ENCODE measurements around the gene NCOA1. TPM values are rescaled to one million over a fixed set of nuclear protein-coding genes. Genes with fewer than 3 reads are reported as not detected.

Gene NCOA1
- polyA plus RNA-seq, 1 donor from 2014 or later, result 23.0 TPM

DNA sequence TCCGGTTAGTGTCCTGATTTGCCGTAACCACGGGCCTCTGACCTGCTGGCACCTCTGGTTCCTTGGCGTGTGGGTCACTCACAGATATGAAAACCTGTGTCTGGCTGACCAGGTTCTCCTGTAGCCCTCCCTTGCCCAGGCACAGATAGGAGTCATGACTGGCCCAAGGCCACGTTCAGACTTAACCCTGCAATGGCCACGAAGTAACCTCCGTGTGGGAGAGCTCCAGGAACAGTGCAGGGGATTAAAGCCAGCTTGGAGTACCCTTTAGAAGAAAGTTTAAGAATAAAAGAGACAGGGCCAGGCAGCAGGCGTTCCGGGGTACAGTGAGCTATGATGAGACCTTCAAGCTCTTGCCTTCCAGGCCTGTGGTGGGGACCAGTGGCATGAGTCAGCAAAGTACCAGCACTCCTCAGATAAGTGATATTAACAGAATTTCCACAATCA is 327.7 kb downstream of the NCOA1 start:
- TF ChIP-seq MXI1 (conservative IDR thresholded peaks at IDR 0.05; ENCODE audit: poor library complexity, severe bottlenecking), result no peak
- no peak for TF ChIP-seq EZH2 (IDR thresholded peaks at IDR 0.05; ENCODE audit: borderline replicate concordance, insufficient read depth, low read length, poor library complexity, severe bottlenecking)
- TF ChIP-seq POLR2AphosphoS5 (IDR thresholded peaks at IDR 0.05), result no peak
- TF ChIP-seq SMC3 (conservative IDR thresholded peaks at IDR 0.05; ENCODE audit: poor library complexity), result no peak
- TF ChIP-seq EP300 (conservative IDR thresholded peaks at IDR 0.05; ENCODE audit: poor library complexity, severe bottlenecking), result no peak
- TF ChIP-seq RAD21 (conservative IDR thresholded peaks at IDR 0.05), result no peak
- TF ChIP-seq, protein P1, sequence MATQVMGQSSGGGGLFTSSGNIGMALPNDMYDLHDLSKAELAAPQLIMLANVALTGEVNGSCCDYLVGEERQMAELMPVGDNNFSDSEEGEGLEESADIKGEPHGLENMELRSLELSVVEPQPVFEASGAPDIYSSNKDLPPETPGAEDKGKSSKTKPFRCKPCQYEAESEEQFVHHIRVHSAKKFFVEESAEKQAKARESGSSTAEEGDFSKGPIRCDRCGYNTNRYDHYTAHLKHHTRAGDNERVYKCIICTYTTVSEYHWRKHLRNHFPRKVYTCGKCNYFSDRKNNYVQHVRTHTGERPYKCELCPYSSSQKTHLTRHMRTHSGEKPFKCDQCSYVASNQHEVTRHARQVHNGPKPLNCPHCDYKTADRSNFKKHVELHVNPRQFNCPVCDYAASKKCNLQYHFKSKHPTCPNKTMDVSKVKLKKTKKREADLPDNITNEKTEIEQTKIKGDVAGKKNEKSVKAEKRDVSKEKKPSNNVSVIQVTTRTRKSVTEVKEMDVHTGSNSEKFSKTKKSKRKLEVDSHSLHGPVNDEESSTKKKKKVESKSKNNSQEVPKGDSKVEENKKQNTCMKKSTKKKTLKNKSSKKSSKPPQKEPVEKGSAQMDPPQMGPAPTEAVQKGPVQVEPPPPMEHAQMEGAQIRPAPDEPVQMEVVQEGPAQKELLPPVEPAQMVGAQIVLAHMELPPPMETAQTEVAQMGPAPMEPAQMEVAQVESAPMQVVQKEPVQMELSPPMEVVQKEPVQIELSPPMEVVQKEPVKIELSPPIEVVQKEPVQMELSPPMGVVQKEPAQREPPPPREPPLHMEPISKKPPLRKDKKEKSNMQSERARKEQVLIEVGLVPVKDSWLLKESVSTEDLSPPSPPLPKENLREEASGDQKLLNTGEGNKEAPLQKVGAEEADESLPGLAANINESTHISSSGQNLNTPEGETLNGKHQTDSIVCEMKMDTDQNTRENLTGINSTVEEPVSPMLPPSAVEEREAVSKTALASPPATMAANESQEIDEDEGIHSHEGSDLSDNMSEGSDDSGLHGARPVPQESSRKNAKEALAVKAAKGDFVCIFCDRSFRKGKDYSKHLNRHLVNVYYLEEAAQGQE (IDR thresholded peaks at IDR 0.05; ENCODE audit: borderline replicate concordance), result no peak
- TF ChIP-seq, protein P2, sequence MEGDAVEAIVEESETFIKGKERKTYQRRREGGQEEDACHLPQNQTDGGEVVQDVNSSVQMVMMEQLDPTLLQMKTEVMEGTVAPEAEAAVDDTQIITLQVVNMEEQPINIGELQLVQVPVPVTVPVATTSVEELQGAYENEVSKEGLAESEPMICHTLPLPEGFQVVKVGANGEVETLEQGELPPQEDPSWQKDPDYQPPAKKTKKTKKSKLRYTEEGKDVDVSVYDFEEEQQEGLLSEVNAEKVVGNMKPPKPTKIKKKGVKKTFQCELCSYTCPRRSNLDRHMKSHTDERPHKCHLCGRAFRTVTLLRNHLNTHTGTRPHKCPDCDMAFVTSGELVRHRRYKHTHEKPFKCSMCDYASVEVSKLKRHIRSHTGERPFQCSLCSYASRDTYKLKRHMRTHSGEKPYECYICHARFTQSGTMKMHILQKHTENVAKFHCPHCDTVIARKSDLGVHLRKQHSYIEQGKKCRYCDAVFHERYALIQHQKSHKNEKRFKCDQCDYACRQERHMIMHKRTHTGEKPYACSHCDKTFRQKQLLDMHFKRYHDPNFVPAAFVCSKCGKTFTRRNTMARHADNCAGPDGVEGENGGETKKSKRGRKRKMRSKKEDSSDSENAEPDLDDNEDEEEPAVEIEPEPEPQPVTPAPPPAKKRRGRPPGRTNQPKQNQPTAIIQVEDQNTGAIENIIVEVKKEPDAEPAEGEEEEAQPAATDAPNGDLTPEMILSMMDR (IDR thresholded peaks at IDR 0.05; ENCODE audit: poor library complexity, severe bottlenecking), result no peak
- TF ChIP-seq TAF1 (IDR thresholded peaks at IDR 0.05; ENCODE audit: low read depth), result no peak
- Histone ChIP-seq H3K36me3 (ENCODE audit: insufficient read depth, low read length) (peaks cover 10% of the 10 kb centered on the region), H3F3A (ENCODE audit: insufficient read depth, low read length, poor library complexity, severe bottlenecking) (no peaks in the 10 kb centered on the region), H3K9ac (ENCODE audit: low read length) (no peak overlapping the region), H3K4me2 (ENCODE audit: low read length) (no peak overlapping the region), H3K27me3 (ENCODE audit: insufficient read depth, low read depth, low read length) (no peaks in the 10 kb centered on the region), H3K79me2 (replicated peaks; ENCODE audit: insufficient read depth, low read length) (no peaks in the 10 kb centered on the region), H3K27ac (ENCODE audit: low read length) (no peak overlapping the region), H2AFZ (ENCODE audit: low read depth, low read length) (no peak overlapping the region), H3K9me3 (ENCODE audit: low read length) (no peaks in the 10 kb centered on the region), H4K20me1 (ENCODE audit: insufficient read depth) (no peaks in the 10 kb centered on the region), H3K9me2 (ENCODE audit: insufficient read depth, low read length) (no peaks in the 10 kb centered on the region), H3K4me3 (ENCODE audit: low read length) (no peak overlapping the region)

DNA sequence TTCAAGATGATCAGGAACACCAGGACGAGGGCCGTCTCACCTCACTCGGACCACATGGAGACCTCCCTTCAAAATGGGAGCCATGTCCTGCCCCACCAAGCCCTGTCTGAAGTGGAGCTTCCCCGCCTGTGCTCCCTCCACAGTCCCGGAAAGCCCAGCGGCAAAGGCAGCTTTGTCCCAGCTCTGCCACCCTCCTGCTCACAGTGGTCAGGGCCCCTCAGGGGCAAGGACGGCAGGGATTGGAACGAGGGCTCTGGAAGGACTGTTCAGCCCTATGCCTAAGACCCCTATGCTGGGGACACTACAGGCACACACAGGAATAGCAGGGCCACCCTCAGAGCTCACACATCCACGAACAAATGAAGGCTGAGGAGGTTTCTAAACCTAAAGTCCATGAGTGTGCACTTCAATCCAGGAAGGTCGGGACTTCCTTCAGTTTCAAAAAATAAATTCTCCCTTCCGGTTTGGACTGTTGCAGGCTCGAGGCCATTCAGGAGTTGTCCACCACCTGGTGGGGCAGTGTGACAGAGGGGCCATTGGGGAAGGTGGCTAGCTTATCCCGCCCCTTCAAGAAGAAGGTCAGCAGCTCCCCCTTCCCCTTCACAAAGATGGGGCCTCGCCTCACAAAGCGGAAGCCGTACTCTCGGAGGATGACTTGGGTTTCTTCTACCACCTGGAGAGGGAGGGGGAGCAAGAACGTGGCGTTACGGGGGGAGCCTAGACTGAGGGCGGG is 328.6 kb downstream of the NCOA1 start:
- Histone ChIP-seq H3K4me2 (ENCODE audit: low read length) (no peak overlapping the region), H3K9me2 (ENCODE audit: insufficient read depth, low read length) (no peaks in the 10 kb centered on the region), H3K36me3 (ENCODE audit: insufficient read depth, low read length) (peaks cover 10% of the 10 kb centered on the region), H3K9me3 (ENCODE audit: low read length) (no peaks in the 10 kb centered on the region), H3K9ac (ENCODE audit: low read length) (no peak overlapping the region), H3K27me3 (ENCODE audit: insufficient read depth, low read depth, low read length) (no peaks in the 10 kb centered on the region), H3K79me2 (replicated peaks; ENCODE audit: insufficient read depth, low read length) (no peaks in the 10 kb centered on the region), H2AFZ (ENCODE audit: low read depth, low read length) (no peak overlapping the region), H3K27ac (ENCODE audit: low read length) (no peak overlapping the region), H3F3A (ENCODE audit: insufficient read depth, low read length, poor library complexity, severe bottlenecking) (no peaks in the 10 kb centered on the region), H4K20me1 (ENCODE audit: insufficient read depth) (no peaks in the 10 kb centered on the region), H3K4me3 (ENCODE audit: low read length) (no peak overlapping the region)
- TF ChIP-seq EP300 (conservative IDR thresholded peaks at IDR 0.05; ENCODE audit: poor library complexity, severe bottlenecking) (no peak), EZH2 (IDR thresholded peaks at IDR 0.05; ENCODE audit: borderline replicate concordance, insufficient read depth, low read length, poor library complexity, severe bottlenecking) (no peak), RAD21 (conservative IDR thresholded peaks at IDR 0.05) (no peak), POLR2AphosphoS5 (IDR thresholded peaks at IDR 0.05) (no peak), MXI1 (conservative IDR thresholded peaks at IDR 0.05; ENCODE audit: poor library complexity, severe bottlenecking) (no peak), TAF1 (IDR thresholded peaks at IDR 0.05; ENCODE audit: low read depth) (no peak), SMC3 (conservative IDR thresholded peaks at IDR 0.05; ENCODE audit: poor library complexity) (no peak)
- TF ChIP-seq, protein P1 (IDR thresholded peaks at IDR 0.05; ENCODE audit: borderline replicate concordance), result no peak
- TF ChIP-seq, protein P2 (IDR thresholded peaks at IDR 0.05; ENCODE audit: poor library complexity, severe bottlenecking), result no peak
